Hippocampal formation (tissue), 2 donors: Measurements from ENCODE around the gene TNFSF12.

Experiments used
- DNase-seq, 2 donors: peaks; one replicate each; lab custom pipeline; 2025; lab: John Stamatoyannopoulos, UW

Gene TNFSF12, protein sequence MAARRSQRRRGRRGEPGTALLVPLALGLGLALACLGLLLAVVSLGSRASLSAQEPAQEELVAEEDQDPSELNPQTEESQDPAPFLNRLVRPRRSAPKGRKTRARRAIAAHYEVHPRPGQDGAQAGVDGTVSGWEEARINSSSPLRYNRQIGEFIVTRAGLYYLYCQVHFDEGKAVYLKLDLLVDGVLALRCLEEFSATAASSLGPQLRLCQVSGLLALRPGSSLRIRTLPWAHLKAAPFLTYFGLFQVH

DNA sequence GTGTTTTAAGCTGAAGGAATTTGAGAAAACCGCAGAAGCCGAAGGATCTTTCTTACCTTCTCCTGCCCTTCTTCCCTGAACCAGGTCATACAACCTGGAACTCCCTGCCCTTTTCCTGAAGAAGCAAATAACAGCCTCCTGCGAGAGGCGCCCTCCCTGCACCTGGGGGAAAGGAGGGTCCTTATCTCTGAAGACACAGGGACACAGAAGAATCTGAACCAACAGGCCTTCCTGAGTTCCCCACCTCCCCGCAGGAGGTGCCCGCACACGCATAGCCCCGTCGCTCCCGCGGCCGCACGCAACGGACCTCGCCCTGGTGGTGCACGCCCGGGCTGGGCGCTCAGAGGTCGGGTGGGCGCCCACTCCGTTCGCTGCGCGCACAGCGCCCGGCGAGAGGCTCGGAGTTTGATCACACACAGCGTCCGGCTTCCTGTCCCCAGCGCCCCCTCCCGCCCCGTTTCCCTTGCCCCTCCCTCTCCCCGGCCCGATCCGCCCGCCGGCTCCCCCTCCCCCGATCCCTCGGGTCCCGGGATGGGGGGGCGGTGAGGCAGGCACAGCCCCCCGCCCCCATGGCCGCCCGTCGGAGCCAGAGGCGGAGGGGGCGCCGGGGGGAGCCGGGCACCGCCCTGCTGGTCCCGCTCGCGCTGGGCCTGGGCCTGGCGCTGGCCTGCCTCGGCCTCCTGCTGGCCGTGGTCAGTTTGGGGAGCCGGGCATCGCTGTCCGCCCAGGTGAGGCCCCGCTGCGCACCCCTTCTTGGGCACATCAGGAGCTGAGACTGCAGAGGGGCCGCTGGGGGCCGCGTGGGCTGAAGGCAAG lies at the start of gene TNFSF12:
TNFSF12 (plus strand) TSS at position 474 of the 816 bp plus-strand sequence; CDS start at position 570, 96 bp downstream.
- DNase-seq, result peak in 1 of 2 donors; percentile 38

DNA sequence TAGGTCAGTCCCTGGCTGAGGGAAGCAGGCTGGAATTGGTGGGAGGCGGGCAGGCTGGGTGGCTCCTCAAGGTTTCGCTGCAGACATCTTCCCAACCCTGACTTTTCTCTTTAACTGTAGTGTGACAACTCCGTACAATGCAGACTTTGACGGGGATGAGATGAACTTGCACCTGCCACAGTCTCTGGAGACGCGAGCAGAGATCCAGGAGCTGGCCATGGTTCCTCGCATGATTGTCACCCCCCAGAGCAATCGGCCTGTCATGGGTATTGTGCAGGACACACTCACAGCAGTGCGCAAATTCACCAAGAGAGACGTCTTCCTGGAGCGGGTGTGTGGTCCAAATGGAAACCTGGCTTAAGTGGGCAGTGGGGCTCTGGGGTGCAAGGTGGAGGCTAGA lies 49.7 kb upstream of the TNFSF12 start:
- no peak for DNase-seq

DNA sequence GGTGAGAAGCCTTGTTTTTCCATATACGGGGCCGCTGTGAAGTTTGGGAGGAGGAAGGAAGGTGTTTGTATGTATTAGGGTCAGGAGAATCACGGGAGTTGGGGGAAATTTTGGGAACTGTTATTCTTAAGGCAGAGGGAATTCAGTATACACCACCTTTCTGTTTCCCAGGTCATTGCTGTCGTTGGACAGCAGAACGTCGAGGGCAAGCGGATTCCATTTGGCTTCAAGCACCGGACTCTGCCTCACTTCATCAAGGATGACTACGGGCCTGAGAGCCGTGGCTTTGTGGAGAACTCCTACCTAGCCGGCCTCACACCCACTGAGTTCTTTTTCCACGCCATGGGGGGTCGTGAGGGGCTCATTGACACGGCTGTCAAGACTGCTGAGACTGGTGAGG lies 47.1 kb upstream of the TNFSF12 start:
- no peak for DNase-seq

DNA sequence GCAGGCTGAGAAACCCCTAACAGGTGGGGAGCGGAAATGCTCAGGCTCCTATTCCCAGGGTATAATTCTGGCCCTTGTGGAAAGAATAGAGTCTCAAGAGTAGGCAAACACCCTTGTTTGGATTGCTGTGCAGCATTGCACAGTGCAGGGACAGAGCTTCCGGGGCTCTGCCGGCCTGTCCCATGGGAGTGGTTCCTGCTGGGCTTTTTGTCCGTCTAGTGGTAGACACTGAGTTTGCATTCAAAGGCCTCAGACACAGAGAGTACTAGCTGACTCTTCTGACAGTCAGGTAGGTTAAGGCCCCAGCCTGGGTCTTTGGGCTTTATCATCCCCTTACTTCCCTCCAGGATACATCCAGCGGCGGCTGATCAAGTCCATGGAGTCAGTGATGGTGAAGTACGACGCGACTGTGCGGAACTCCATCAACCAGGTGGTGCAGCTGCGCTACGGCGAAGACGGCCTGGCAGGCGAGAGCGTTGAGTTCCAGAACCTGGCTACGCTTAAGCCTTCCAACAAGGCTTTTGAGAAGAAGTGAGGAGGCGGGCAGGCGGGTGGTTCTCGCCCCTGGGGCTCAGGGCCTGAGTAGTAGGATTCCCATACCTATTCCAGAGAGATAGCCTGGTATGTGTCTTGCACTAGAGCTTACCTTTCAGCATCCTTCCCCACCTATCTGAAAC lies 46.5 kb upstream of the TNFSF12 start:
- DNase-seq, result no peak

DNA sequence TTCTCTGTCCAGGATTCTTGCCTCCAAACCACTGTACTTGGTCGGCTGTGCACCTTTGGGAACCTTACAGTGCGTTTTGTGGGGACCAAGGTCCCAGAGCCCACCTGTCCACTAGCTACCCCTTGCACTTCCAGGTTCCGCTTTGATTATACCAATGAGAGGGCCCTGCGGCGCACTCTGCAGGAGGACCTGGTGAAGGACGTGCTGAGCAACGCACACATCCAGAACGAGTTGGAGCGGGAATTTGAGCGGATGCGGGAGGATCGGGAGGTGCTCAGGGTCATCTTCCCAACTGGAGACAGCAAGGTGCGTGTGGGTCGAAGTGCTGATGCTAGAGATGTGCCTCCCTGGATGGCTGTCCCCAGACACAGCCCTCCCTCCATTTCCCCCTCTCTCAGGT lies 45.9 kb upstream of the TNFSF12 start:
- DNase-seq, result no peak

DNA sequence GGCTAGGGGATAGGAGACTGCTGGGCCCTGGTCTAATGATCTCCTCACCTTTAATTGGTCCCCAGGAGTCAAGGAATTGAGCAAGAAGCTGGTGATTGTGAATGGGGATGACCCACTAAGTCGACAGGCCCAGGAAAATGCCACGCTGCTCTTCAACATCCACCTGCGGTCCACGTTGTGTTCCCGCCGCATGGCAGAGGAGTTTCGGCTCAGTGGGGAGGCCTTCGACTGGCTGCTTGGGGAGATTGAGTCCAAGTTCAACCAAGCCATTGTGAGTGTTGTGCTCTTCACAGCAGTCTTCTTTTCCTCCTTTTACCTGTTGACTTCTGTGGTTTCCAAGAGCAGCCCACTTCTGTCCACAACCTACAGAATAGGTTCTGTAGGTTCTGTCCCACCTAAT lies 45.3 kb upstream of the TNFSF12 start:
- no peak for DNase-seq

DNA sequence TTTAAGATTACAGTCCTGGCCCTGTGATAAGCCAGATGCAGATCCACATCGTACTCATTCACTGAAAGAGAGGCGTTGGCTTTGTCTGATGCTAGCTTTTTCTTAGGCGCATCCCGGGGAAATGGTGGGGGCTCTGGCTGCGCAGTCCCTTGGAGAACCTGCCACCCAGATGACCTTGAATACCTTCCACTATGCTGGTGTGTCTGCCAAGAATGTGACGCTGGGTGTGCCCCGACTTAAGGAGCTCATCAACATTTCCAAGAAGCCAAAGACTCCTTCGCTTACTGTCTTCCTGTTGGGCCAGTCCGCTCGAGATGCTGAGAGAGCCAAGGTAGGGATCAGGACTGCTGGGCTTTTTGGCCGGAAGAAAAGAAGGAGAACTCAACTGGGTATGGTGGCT lies 40.7 kb upstream of the TNFSF12 start:
- DNase-seq, result no peak

DNA sequence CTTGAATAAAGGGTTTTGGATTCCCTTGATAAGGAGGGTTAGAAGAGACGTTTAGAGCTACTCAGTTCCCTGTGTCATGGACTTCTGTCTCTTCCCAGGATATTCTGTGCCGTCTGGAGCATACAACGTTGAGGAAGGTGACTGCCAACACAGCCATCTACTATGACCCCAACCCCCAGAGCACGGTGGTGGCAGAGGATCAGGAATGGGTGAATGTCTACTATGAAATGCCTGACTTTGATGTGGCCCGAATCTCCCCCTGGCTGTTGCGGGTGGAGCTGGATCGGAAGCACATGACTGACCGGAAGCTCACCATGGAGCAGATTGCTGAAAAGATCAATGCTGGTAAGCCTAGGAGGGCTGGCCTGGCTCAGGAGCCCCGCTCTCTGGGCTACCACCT lies 40.0 kb upstream of the TNFSF12 start:
- DNase-seq, result no peak

DNA sequence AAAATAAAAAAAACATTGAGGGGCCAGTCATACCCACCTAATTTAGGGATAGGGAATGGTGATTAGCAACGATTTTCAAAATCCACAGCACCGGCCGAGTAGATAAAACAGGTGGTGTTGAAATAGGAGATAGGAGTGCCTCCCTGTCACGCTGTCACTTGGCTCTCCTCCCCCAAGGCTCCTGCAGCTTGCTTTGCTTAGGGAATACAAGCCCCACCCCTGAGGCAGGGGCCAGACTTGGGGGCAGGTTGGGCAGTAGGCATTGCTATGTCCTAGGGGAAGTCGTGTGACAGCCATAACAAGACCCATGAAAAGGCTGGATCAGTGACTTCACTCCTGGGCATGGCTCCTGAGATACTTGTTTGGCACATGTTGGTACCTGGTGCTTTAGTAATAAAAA lies 38.9 kb upstream of the TNFSF12 start:
- DNase-seq, result no peak

DNA sequence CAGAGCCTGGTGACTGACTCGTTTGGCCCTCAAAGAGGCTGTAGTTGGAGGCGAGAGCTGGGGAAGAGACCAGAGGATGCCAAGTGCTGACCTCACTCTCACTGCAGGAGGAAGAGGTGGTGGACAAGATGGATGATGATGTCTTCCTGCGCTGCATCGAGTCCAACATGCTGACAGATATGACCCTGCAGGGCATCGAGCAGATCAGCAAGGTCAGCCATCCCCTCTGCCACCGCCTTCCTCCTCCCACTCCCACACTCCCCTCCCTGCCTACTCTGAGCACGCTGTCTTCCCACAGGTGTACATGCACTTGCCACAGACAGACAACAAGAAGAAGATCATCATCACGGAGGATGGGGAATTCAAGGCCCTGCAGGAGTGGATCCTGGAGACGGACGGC lies 37.8 kb upstream of the TNFSF12 start:
- no peak for DNase-seq

DNA sequence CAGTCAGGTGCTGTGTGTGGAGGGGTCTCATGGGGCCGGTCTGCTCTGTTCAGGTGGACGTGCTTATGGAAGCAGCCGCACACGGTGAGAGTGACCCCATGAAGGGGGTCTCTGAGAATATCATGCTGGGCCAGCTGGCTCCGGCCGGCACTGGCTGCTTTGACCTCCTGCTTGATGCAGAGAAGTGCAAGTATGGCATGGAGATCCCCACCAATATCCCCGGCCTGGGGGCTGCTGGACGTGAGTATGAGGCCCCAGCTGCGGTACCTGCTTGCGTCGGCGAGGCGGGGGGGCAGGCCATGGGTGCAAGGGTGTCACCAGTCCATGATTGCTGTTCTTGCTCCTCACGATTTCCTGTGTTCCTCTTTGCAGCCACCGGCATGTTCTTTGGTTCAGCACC lies 36.8 kb upstream of the TNFSF12 start:
- no peak for DNase-seq

DNA sequence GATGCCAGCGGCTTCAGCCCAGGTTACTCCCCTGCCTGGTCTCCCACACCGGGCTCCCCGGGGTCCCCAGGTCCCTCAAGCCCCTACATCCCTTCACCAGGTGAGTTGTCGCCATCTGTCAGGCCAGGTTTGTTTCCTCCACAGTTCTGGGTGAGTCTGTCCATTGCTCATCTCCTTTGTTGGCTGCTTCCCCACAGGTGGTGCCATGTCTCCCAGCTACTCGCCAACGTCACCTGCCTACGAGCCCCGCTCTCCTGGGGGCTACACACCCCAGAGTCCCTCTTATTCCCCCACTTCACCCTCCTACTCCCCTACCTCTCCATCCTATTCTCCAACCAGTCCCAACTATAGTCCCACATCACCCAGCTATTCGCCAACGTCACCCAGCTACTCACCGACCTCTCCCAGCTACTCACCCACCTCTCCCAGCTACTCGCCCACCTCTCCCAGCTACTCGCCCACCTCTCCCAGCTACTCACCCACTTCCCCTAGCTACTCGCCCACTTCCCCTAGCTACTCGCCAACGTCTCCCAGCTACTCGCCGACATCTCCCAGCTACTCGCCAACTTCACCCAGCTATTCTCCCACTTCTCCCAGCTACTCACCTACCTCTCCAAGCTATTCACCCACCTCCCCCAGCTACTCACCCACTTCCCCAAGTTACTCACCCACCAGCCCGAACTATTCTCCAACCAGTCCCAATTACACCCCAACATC lies 35.9 kb upstream of the TNFSF12 start:
- no peak for DNase-seq

DNA sequence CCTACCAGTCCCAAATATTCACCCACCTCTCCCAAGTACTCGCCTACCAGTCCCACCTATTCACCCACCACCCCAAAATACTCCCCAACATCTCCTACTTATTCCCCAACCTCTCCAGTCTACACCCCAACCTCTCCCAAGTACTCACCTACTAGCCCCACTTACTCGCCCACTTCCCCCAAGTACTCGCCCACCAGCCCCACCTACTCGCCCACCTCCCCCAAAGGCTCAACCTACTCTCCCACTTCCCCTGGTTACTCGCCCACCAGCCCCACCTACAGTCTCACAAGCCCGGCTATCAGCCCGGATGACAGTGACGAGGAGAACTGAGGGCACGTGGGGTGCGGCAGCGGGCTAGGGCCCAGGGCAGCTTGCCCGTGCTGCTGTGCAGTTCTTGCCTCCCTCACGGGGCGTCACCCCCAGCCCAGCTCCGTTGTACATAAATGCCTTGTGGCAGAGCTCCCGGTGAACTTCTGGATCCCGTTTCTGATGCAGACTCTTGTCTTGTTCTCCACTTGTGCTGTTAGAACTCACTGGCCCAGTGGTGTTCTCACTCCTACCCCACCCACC lies 34.9 kb upstream of the TNFSF12 start:
- DNase-seq, result no peak

DNA sequence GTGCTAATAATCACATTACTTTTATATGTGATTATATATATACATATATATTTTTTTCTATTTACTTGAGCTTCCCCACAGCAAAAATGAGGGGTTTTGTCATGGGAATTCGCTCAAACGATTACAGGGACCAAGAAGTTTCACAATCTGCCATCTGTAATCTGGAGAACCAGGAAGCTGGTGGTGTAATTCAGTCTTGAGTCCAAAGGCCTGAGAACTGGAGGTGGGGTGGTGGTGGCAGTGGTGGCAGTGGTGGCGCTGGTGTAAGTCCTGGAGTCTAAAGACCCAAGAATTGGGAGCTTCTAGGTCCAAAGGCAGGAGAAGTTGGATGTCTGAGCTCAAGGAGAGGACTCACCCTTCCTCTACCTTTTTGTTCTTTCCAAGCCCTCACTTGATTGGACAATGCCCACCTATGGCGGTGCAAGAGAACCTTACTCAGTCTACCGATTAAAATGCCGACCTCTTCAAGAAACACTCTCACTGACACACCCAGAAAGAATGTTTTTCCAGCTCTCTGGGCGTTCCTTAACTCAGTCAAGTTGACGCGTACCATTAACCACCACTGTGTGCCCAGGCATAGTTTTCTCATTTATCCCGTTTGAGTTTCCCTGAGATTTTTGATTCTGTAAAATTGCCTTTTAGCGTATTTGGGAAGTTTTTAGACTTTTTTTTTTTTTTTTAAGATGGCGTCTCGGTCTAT lies 32.8 kb upstream of the TNFSF12 start:
- DNase-seq, result no peak

DNA sequence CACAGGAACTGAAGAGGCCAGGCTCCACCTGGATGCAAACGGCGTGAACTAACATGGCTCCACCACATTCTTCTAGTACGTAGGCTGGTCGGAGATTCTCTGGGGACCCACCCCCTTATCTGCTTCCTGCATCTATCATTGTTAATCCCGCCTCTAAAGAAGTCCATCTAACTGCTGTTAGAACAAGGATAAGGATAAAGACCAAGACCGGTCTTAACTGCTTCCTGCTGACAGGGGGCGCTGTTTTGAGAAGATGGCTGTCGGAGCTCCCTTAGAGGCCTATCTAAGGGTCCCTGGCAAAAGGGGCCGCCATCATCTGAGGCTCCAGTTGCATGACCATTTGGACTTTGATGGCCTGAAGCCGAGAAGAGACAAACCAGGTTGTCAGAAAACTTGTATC lies 25.8 kb upstream of the TNFSF12 start:
- no peak for DNase-seq

DNA sequence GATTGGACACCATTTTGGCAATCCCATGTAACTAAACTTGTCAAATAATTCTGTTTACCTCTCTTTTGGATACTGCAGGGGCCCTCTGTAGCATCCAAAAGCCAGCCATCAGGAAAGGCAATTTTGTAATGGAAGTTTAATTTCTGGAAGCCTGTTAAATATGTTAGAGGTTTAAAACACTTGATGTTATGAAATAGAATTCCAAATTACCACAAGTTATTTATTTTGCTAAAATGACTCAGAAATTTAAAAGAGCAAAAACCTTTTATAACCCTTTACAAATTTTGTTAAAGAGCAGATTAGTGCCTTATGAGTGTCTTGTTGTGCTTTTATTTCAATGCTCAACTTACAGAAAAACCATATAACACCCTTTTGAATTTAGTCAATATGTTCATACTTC lies 20.0 kb upstream of the TNFSF12 start:
- no peak for DNase-seq

DNA sequence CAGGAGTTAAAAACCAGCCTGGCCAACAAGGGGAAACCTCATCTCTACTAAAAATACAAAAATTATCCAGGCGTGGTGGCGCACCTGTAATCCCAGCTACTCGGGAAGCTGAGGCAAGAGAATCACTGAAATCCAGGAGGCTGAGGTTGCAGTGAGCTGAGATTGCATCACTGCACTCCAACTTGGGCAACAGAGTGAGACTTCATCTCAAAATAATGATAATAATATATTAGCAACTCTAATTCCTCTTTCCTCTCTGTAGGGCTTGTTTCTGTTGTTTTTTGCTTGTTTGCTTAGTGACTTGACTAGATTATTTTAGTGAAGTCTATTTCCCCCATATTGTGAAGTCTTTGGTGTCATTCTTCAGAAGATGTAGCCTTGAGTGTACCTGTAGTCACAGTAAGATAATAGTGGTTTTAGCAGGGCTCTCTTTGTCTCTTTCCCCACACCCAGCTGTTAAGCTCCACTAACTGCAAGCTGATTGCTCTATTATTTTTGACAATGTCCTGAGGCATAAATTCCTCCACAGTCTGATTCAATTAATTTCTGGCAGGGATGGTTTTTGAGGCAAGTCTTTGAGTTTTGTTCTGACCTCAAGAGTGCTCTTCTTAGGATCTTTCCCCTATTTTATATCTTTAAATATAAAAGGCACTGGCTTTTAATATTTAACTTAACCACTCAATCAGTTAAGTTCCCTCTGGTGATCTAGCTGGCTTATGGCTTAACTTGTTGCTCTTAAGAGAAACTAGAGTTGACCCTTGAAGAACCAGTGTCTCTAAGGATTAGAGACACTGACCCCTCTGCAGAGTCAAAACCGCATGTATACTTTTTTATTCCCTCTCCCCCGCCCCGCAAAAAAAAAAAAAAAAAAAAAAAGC lies 18.6 kb upstream of the TNFSF12 start:
- no peak for DNase-seq

DNA sequence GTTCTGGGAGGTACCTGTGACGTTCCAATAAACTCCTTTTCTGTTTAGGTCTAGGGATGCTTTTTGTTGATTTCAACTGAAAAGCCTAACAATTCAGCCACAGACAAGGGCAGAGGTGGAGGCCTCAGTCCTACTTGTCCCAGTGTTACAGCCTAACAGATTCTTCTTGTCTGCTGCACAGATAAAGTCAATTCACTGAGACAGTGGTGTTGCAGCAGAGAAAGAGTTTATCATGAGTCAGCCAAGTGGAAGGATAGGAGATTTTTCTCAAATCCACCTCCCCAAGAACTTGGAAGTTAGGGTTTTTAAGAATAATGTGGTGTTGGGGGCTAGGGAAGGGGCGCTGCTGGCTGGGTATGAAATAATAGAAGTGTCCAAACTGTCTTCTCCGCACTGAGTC lies 10.8 kb upstream of the TNFSF12 start:
- DNase-seq, result no peak

DNA sequence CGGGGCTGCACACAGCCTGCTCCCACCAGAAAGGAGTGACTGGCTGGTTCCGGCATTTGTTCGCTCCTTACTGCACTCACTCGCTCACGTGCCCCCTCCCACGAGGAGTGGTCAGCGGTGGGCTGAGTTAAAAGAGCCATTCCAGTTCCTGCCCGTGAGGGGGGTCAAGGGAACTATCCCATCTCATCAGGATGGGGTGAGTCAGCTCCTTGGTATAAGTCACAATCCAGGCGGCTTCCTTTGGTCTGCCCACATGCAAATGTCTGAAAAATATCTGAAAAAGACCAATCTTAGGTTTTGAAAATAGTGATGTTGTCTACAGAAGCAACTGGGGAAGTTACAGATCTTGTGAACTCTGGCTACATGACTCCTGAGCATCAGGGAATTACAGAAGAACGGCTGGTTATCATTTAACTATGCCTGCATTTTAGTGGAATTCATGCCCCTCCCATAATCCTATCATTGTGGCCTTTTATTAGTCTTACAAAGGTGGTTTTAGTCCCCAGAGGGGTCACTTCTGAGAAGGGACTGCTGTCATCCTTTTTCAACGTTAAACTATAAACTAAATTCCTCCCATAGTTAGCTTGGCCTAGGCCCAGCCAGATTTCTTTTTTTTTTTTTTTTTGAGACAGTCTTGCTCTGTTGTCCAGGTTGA lies 9.8 kb upstream of the TNFSF12 start:
- DNase-seq, result no peak

DNA sequence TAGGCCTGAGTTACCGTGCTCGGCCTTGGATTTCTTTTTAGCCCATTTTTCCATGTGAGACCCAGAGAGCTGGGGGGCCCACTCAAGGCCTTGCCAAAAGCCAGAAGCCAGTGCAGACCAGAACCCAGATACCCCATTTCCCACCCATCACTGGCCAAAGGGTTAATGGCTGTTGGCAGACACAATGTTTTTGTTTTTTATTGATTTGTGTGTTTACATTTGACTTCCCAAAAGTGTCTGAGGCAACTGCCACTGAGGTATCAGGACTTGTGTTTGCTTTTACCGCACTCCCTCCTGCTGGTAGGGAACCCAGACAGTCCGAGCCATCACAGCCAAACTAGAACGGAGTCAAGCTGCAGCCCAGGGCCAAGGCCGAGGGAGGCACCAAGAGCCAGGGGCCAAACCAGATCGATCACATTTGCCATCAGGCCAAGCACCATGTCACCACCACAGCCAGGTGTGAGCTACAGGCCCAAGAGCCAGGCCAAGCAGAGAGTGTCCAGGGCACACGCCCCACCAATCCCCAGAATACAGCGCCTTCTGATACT lies 7.7 kb upstream of the TNFSF12 start:
- DNase-seq, result no peak
